ENCODE results near the gene KIF26A.

DNA sequence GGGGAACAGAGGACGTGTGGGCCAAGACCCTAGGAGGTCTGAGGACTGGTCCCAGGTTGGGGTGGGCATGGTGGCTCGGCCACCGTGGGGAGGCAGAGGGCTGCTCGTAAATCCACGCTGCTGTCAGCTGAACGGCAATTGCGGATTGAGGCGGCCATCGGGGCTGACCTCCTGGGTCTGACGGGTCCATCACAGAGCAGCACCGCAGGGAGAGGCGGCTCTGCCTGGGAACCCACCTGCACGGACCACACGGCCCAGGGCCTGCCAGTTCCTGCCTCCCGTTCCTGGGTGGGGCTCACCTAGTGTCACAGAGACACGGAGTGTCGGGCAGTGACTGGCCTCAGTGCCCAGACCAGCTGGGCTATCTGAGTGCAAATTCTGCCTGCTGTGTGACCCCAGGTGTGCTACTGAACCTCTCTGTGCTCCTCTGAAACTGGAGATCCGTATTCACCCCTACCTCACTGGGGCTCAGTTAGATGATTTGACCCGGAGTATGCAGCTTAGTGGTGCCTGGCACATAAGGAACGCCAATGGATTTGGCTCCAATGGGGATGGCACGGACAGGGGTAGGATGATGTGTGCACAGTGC is 53.1 kb downstream of the KIF26A start:
- no peak for TF ChIP-seq POLR2A (IDR thresholded peaks at IDR 0.05)
- TF ChIP-seq POLR2AphosphoS5 (IDR thresholded peaks at IDR 0.05): no peak
- TF ChIP-seq, protein P1, sequence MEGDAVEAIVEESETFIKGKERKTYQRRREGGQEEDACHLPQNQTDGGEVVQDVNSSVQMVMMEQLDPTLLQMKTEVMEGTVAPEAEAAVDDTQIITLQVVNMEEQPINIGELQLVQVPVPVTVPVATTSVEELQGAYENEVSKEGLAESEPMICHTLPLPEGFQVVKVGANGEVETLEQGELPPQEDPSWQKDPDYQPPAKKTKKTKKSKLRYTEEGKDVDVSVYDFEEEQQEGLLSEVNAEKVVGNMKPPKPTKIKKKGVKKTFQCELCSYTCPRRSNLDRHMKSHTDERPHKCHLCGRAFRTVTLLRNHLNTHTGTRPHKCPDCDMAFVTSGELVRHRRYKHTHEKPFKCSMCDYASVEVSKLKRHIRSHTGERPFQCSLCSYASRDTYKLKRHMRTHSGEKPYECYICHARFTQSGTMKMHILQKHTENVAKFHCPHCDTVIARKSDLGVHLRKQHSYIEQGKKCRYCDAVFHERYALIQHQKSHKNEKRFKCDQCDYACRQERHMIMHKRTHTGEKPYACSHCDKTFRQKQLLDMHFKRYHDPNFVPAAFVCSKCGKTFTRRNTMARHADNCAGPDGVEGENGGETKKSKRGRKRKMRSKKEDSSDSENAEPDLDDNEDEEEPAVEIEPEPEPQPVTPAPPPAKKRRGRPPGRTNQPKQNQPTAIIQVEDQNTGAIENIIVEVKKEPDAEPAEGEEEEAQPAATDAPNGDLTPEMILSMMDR (IDR thresholded peaks at IDR 0.05 in 8 of 11, conservative IDR thresholded peaks at IDR 0.05 in 3 of 11): no peak
